CD4-positive, alpha-beta memory T cell (primary cell): ENCODE results near the gene RGS7. TPM values are rescaled to one million over a fixed set of nuclear protein-coding genes. Genes with fewer than 3 reads are reported as not detected.

Source experiments
- CTCF ChIA-PET: fragments of 350-600 bp; sonication (Branson Sonifier 250); formaldehyde crosslinking; loops from one replicate; lab custom pipeline; 2021; ENCODE audit warnings: inconsistent platforms; ENCODE audit not compliant: partially characterized antibody; lab: Charles Lee
- POLR2A ChIA-PET: fragments of 350-600 bp; sonication (Branson Sonifier 250); formaldehyde crosslinking; loops from one replicate; lab custom pipeline; 2021; ENCODE audit not compliant: partially characterized antibody; lab: Charles Lee
- DNase-seq, 5 donors: peaks; one replicate each; pipeline versions ENCODE4 v3.0.0 to v3.0.0-alpha.2; 2020 to 2022; ENCODE audit warnings: mixed read lengths in 1 of 5
- H3K27ac ChIP-seq: one replicate; pipeline ENCODE4 v1.7.0; 2013; ENCODE audit warnings: low read depth, low read length
- H3K27me3 ChIP-seq: 2 replicates; pipeline ENCODE4 v1.7.0; 2013; ENCODE audit warnings: mild to moderate bottlenecking, low read length, moderate library complexity; ENCODE audit not compliant: insufficient read depth
- H3K36me3 ChIP-seq: 2 replicates; pipeline ENCODE4 v1.7.0; 2013; ENCODE audit warnings: mild to moderate bottlenecking, low read length, moderate library complexity; ENCODE audit not compliant: insufficient read depth
- H3K4me1 ChIP-seq: 2 replicates; pipeline ENCODE4 v1.7.0; 2013; ENCODE audit warnings: mild to moderate bottlenecking, low read length, moderate library complexity; ENCODE audit not compliant: insufficient read depth
- H3K4me3 ChIP-seq, 2 donors: one replicate each; pipeline ENCODE4 v1.7.0; 2013; ENCODE audit warnings: low read length in 2 of 2, mild to moderate bottlenecking in 1 of 2
- H3K9me3 ChIP-seq, 2 donors: one replicate each; pipeline ENCODE4 v1.7.0; 2013; ENCODE audit warnings: low read length in 2 of 2, control low read depth in 1 of 2; ENCODE audit not compliant: control insufficient read depth in 1 of 2
- H3K27ac Mint-ChIP-seq, 7 donors: one replicate each; pipeline ENCODE4 v1.8.0; 2020 to 2021; ENCODE audit warnings: mixed read lengths in 7 of 7, mild to moderate bottlenecking in 6 of 7, inconsistent platforms in 3 of 7, moderate library complexity in 3 of 7
- H3K27me3 Mint-ChIP-seq, 2 donors: one replicate each; pipeline ENCODE4 v1.8.0; 2020 to 2021; ENCODE audit warnings: mixed read lengths in 2 of 2
- H3K36me3 Mint-ChIP-seq, 2 donors: one replicate each; pipeline ENCODE4 v1.8.0; 2020 to 2021; ENCODE audit warnings: mixed read lengths in 2 of 2, inconsistent platforms in 1 of 2, mild to moderate bottlenecking in 1 of 2
- H3K4me1 Mint-ChIP-seq, 4 donors: one replicate each; pipeline ENCODE4 v1.8.0; 2020 to 2021; ENCODE audit warnings: mixed read lengths in 4 of 4, mild to moderate bottlenecking in 1 of 4
- H3K4me3 Mint-ChIP-seq, 8 donors: one replicate each; pipeline ENCODE4 v1.8.0; 2020 to 2021; ENCODE audit warnings: mixed read lengths in 8 of 8, mild to moderate bottlenecking in 7 of 8, moderate library complexity in 6 of 8, inconsistent platforms in 3 of 8
- H3K9me3 Mint-ChIP-seq, 8 donors: one replicate each; pipeline ENCODE4 v1.8.0; 2020 to 2021; ENCODE audit warnings: mixed read lengths in 8 of 8, mild to moderate bottlenecking in 5 of 8, inconsistent platforms in 3 of 8, moderate library complexity in 1 of 8
- intact Hi-C: fragments of 100-400 bp; cut with micrococcal nuclease; formaldehyde crosslinking; loops from one replicate; pipeline ENCODE4 v1.15.1; 2023
- polyA plus RNA-seq, 2 donors: library from polyadenylated mRNA; unstranded; fragments of 300-500 nt; fragmentation: Illumina TruSeq; gene quantifications; one replicate each; pipeline ENCODE4 v1.2.3, GENCODE V29; 2021
- total RNA-seq, 2 experiments: library from RNA; stranded (reverse); gene quantifications; one replicate each; pipeline ENCODE4 v1.2.3, GENCODE V29; 2021

Gene RGS7
- total and polyA plus RNA-seq, 4 experiments from 2014 or later: not detected

GRCh38 chr1:241332037-241332409, 25.0 kb downstream of the RGS7 start:
- H3K36me3 ChIP-seq: no peaks in the 10 kb centered on the region
- no peak overlapping the region for H3K27ac ChIP-seq
- intact Hi-C loops: no loop called here
- POLR2A ChIA-PET: no interaction called here
- no peaks in the 10 kb centered on the region for H3K4me1 Mint-ChIP-seq
- H3K36me3 Mint-ChIP-seq: no peaks in the 10 kb centered on the region
- no peak for DNase-seq
- no peaks in the 10 kb centered on the region for H3K4me1 ChIP-seq
- H3K4me3 ChIP-seq: no peak overlapping the region
- no peak overlapping the region for H3K4me3 Mint-ChIP-seq
- CTCF ChIA-PET: no interaction called here
- no peaks in the 10 kb centered on the region for H3K9me3 ChIP-seq
- no peaks in the 10 kb centered on the region for H3K27me3 ChIP-seq
- H3K27ac Mint-ChIP-seq: no peak overlapping the region
- no peaks in the 10 kb centered on the region for H3K27me3 Mint-ChIP-seq
- H3K9me3 Mint-ChIP-seq: peaks cover 0 to 3% (median 0%) of the 10 kb centered on the region in 8 donors

- intact Hi-C loops: no loop called here
- Mint-ChIP-seq H3K36me3 (no peaks in the 10 kb centered on the region), H3K27ac (no peak overlapping the region)
Observed at GRCh38 chr1:241331328-241332036, 25.5 kb downstream of the RGS7 start.

GRCh38 chr1:241330619-241331327, 26.2 kb downstream of the RGS7 start:
- Mint-ChIP-seq H3K27me3 (no peaks in the 10 kb centered on the region), H3K4me1 (no peaks in the 10 kb centered on the region), H3K4me3 (no peak overlapping the region), H3K27ac (no peak overlapping the region), H3K36me3 (no peaks in the 10 kb centered on the region), H3K9me3 (peaks cover 0 to 6% (median 0%) of the 10 kb centered on the region in 8 donors)
- H3K9me3 ChIP-seq: no peaks in the 10 kb centered on the region
- H3K4me1 ChIP-seq: no peaks in the 10 kb centered on the region
- POLR2A ChIA-PET: no interaction called here
- no peak for DNase-seq
- H3K4me3 ChIP-seq: no peak overlapping the region
- CTCF ChIA-PET: no interaction called here
- no peak overlapping the region for H3K27ac ChIP-seq
- no peaks in the 10 kb centered on the region for H3K27me3 ChIP-seq
- intact Hi-C loops: no loop called here
- no peaks in the 10 kb centered on the region for H3K36me3 ChIP-seq

More at GRCh38 chr1:241331328-241332036, 25.5 kb downstream of the RGS7 start:
- Mint-ChIP-seq H3K4me3 (no peak overlapping the region), H3K4me1 (no peaks in the 10 kb centered on the region), H3K27me3 (no peaks in the 10 kb centered on the region), H3K9me3 (peaks cover 0 to 3% (median 0%) of the 10 kb centered on the region in 8 donors)
- Histone ChIP-seq H3K4me3 (no peak overlapping the region), H3K27me3 (no peaks in the 10 kb centered on the region), H3K9me3 (no peaks in the 10 kb centered on the region), H3K27ac (no peak overlapping the region), H3K36me3 (no peaks in the 10 kb centered on the region), H3K4me1 (no peaks in the 10 kb centered on the region)
- DNase-seq: no peak
- ChIA-PET POLR2A (no interaction called here), CTCF (no interaction called here)

GRCh38 chr1:241325456-241325855, 31.5 kb downstream of the RGS7 start:
- intact Hi-C loops: no loop called here
- Histone ChIP-seq H3K4me1 (no peaks in the 10 kb centered on the region), H3K27me3 (no peaks in the 10 kb centered on the region), H3K36me3 (no peaks in the 10 kb centered on the region), H3K9me3 (no peaks in the 10 kb centered on the region), H3K27ac (no peak overlapping the region), H3K4me3 (no peak overlapping the region)
- no peaks in the 10 kb centered on the region for H3K4me1 Mint-ChIP-seq
- H3K27ac Mint-ChIP-seq: no peak overlapping the region
- no peak overlapping the region for H3K4me3 Mint-ChIP-seq
- DNase-seq: no peak
- no peaks in the 10 kb centered on the region for H3K36me3 Mint-ChIP-seq
- peaks cover 0 to 6% (median 0%) of the 10 kb centered on the region in 8 donors for H3K9me3 Mint-ChIP-seq
- ChIA-PET POLR2A (no interaction called here), CTCF (no interaction called here)
- H3K27me3 Mint-ChIP-seq: no peaks in the 10 kb centered on the region

- CTCF ChIA-PET: no interaction called here
- Histone ChIP-seq H3K27me3 (no peaks in the 10 kb centered on the region), H3K9me3 (no peaks in the 10 kb centered on the region), H3K36me3 (no peaks in the 10 kb centered on the region), H3K4me1 (no peaks in the 10 kb centered on the region), H3K27ac (no peak overlapping the region), H3K4me3 (no peak overlapping the region)
- POLR2A ChIA-PET: no interaction called here
- no peak for DNase-seq
- Mint-ChIP-seq H3K9me3 (peaks cover 0 to 9% (median 0%) of the 10 kb centered on the region in 8 donors), H3K27ac (peak overlapping the region in 1 of 7 donors; percentile 18), H3K27me3 (no peaks in the 10 kb centered on the region), H3K36me3 (no peaks in the 10 kb centered on the region), H3K4me1 (no peaks in the 10 kb centered on the region), H3K4me3 (no peak overlapping the region)
- intact Hi-C loops: no loop called here
Observed at GRCh38 chr1:241323514-241324195, 33.4 kb downstream of the RGS7 start.

- no peaks in the 10 kb centered on the region for H3K4me1 ChIP-seq
- H3K27ac Mint-ChIP-seq: no peak overlapping the region
- H3K9me3 Mint-ChIP-seq: peaks cover 0 to 9% (median 2%) of the 10 kb centered on the region in 8 donors
- no peak overlapping the region for H3K4me3 Mint-ChIP-seq
- H3K4me1 Mint-ChIP-seq: no peaks in the 10 kb centered on the region
- no peak overlapping the region for H3K4me3 ChIP-seq
- no peaks in the 10 kb centered on the region for H3K27me3 ChIP-seq
- DNase-seq: no peak
- no peaks in the 10 kb centered on the region for H3K36me3 Mint-ChIP-seq
- H3K27ac ChIP-seq: no peak overlapping the region
- H3K27me3 Mint-ChIP-seq: no peaks in the 10 kb centered on the region
- POLR2A ChIA-PET: no interaction called here
- no peaks in the 10 kb centered on the region for H3K36me3 ChIP-seq
- H3K9me3 ChIP-seq: no peaks in the 10 kb centered on the region
- intact Hi-C loops: no loop called here
- CTCF ChIA-PET: no interaction called here
Observed at GRCh38 chr1:241317676-241318075, 39.3 kb downstream of the RGS7 start.

- no peak overlapping the region for H3K4me3 ChIP-seq
- no peak overlapping the region for H3K27ac Mint-ChIP-seq
- ChIA-PET CTCF (no interaction called here), POLR2A (no interaction called here)
- H3K27me3 Mint-ChIP-seq: no peaks in the 10 kb centered on the region
- DNase-seq: no peak
- H3K27ac ChIP-seq: no peak overlapping the region
- no peaks in the 10 kb centered on the region for H3K9me3 ChIP-seq
- H3K4me1 Mint-ChIP-seq: no peaks in the 10 kb centered on the region
- no peaks in the 10 kb centered on the region for H3K36me3 Mint-ChIP-seq
- no peaks in the 10 kb centered on the region for H3K4me1 ChIP-seq
- peaks cover 0 to 5% (median 3%) of the 10 kb centered on the region in 8 donors for H3K9me3 Mint-ChIP-seq
- H3K27me3 ChIP-seq: no peaks in the 10 kb centered on the region
- no peaks in the 10 kb centered on the region for H3K36me3 ChIP-seq
- intact Hi-C loops: no loop called here
- H3K4me3 Mint-ChIP-seq: no peak overlapping the region
Observed at GRCh38 chr1:241316372-241316771, 40.6 kb downstream of the RGS7 start.
